Sigmoid colon (tissue), 7 donors: ENCODE measurements around the gene NBEAL2. TPM values are rescaled to one million over a fixed set of nuclear protein-coding genes. Genes with fewer than 3 reads are reported as not detected.
"Not testable (repeated sequence)": the region's sequence is repeated elsewhere in the genome, so short reads cannot be mapped to it uniquely, and the experiment has no call there.

Source experiments
- DNase-seq: peaks from one replicate; pipeline ENCODE4 v3.0.0-alpha.2; 2019
- H3K27ac ChIP-seq, 4 donors: fragments of 200-600 bp; sonication (generic); one replicate each; pipeline ENCODE4 v1.5.1; 2016 to 2019; ENCODE audit warnings: mild to moderate bottlenecking in 1 of 4
- H3K27me3 ChIP-seq, 3 donors: fragments of 200-600 bp; sonication (generic); one replicate each; pipeline ENCODE4 v1.5.1; 2019; ENCODE audit warnings: mild to moderate bottlenecking in 1 of 3
- H3K36me3 ChIP-seq, 4 donors: fragments of 200-600 bp; sonication (generic); one replicate each; pipeline ENCODE4 v1.5.1; 2016 to 2019
- H3K4me1 ChIP-seq, 4 donors: fragments of 200-600 bp; sonication (generic); one replicate each; pipeline ENCODE4 v1.5.1; 2017 to 2019
- H3K4me3 ChIP-seq, 4 donors: fragments of 200-600 bp; sonication (generic); one replicate each; pipeline ENCODE4 v1.5.1; 2017 to 2019; ENCODE audit warnings: mild to moderate bottlenecking in 2 of 4, moderate library complexity in 1 of 4
- H3K9me3 ChIP-seq, 4 donors: fragments of 200-600 bp in 3 of 4; sonication (generic) in 3 of 4; one replicate each; pipeline versions ENCODE4 v1.5.1 to v1.6.1; 2013 to 2019
- CTCF ChIP-seq, 4 experiments: fragments of 450-650 bp in 3 of 4; fragments of 200-600 bp in 1 of 4; IDR thresholded peaks; one replicate each; pipeline ENCODE4 v1.5.1; 2016 to 2019; ENCODE audit warnings: antibody characterized with exemption in 4 of 4, mild to moderate bottlenecking in 3 of 4, moderate library complexity in 2 of 4
- EP300 ChIP-seq, 4 donors: sonication (generic); formaldehyde crosslinking; IDR thresholded peaks; one replicate each; pipeline ENCODE4 v1.6.1; 2017; ENCODE audit warnings: antibody characterized with exemption in 4 of 4
- POLR2A ChIP-seq, 2 donors: fragments of 450-650 bp; IDR thresholded peaks; one replicate each; pipeline ENCODE4 v1.6.1; 2016; ENCODE audit warnings: antibody characterized with exemption in 2 of 2, mild to moderate bottlenecking in 2 of 2, moderate library complexity in 2 of 2
- POLR2AphosphoS5 ChIP-seq, 4 donors: sonication (generic); formaldehyde crosslinking; IDR thresholded peaks; one replicate each; pipeline ENCODE4 v1.6.1; 2017; ENCODE audit warnings: antibody characterized with exemption in 4 of 4
- WGBS, 2 donors: extraction: QIAGEN DNeasy Blood & Tissue Kit; methylation state at CpG; one replicate each; pipeline ENCODE4 v1.1.7; 2013; 5-methylcytosine and 5-hydroxymethylcytosine counted together
- intact Hi-C: fragments of 100-400 bp; cut with DNase I; formaldehyde crosslinking; loops from one replicate; pipeline ENCODE4 v1.15.1; 2023
- polyA plus RNA-seq, 3 donors: library from polyadenylated mRNA; stranded (reverse); fragments of 200-250 nt; gene quantifications; one replicate each; pipeline ENCODE4 v1.2.3, GENCODE V29; 2013
- total RNA-seq, 4 donors: library from RNA; depleted of rRNA; stranded (reverse); fragments of >200 nt; gene quantifications; one replicate each; pipeline ENCODE4 v1.1.0, GENCODE V29; 2016
- donor health status: healthy with polysubstance abuse.
- donor health status: Bipolar disorder and iron deficiency.
- donor health status: healthy.

Gene NBEAL2
- total and polyA plus RNA-seq, 7 donors: 7.8 to 88.0 (median 12.5) TPM

- Histone ChIP-seq H3K4me3 (no peak overlapping the region), H3K27me3 (no peaks in the 10 kb centered on the region), H3K36me3 (peaks cover 10 to 68% (median 45%) of the 10 kb centered on the region in 4 donors), H3K4me1 (peaks cover 0 to 1% (median 0%) of the 10 kb centered on the region in 4 donors), H3K9me3 (no peaks in the 10 kb centered on the region), H3K27ac (no peak overlapping the region)
- intact Hi-C loops: no loop called here
- WGBS, 2 donors: 29 to 57% methylated on average over 3 of the region's 3 CpGs
- TF ChIP-seq CTCF (IDR thresholded peaks at IDR 0.05): no peak
- no peak for TF ChIP-seq EP300 (IDR thresholded peaks at IDR 0.05)
- no peak for DNase-seq
Observed at GRCh38 chr3:47036145-47036544, 56.7 kb downstream of the NBEAL2 start.

DNA sequence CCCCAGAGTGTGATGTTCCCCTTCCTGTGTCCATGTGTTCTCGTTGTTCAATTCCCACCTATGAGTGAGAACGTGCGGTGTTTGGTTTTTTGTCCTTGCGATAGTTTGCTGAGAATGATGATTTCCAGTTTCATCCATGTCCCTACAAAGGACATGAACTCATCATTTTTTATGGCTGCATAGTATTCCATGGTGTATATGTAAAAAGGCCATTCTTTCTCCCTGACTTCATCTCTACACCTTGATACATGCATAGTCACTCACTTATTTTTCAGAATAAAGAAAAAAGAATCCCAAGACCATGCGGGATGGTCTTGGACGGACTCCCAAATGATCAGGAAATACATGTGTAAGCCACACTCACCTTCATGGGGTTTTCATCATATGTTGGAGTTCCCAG, 57.8 kb downstream of the NBEAL2 start:
- intact Hi-C loops, H3K27me3 ChIP-seq, H3K27ac ChIP-seq, DNase-seq, H3K4me1 ChIP-seq, H3K9me3 ChIP-seq, H3K4me3 ChIP-seq: not testable (repeated sequence)
- peaks cover 16 to 80% (median 53%) of the 10 kb centered on the region in 4 donors for H3K36me3 ChIP-seq
- 77 to 80% methylated on average over 5 to 6 of the region's 6 CpGs for WGBS, 2 donors

GRCh38 chr3:47041114-47041513, 61.6 kb downstream of the NBEAL2 start:
- Histone ChIP-seq H3K27ac (no peak overlapping the region), H3K9me3 (no peaks in the 10 kb centered on the region), H3K27me3 (no peaks in the 10 kb centered on the region), H3K4me1 (no peaks in the 10 kb centered on the region), H3K4me3 (no peak overlapping the region), H3K36me3 (peaks cover 16 to 89% (median 46%) of the 10 kb centered on the region in 4 donors)
- no peak for DNase-seq
- 88 to 95% methylated on average over 3 of the region's 3 CpGs for WGBS, 2 donors
- intact Hi-C loops: no loop called here
- TF ChIP-seq CTCF (IDR thresholded peaks at IDR 0.05): no peak
- no peak for TF ChIP-seq POLR2A (IDR thresholded peaks at IDR 0.05)
- no peak for TF ChIP-seq EP300 (IDR thresholded peaks at IDR 0.05)
- TF ChIP-seq POLR2AphosphoS5 (IDR thresholded peaks at IDR 0.05): no peak

DNA sequence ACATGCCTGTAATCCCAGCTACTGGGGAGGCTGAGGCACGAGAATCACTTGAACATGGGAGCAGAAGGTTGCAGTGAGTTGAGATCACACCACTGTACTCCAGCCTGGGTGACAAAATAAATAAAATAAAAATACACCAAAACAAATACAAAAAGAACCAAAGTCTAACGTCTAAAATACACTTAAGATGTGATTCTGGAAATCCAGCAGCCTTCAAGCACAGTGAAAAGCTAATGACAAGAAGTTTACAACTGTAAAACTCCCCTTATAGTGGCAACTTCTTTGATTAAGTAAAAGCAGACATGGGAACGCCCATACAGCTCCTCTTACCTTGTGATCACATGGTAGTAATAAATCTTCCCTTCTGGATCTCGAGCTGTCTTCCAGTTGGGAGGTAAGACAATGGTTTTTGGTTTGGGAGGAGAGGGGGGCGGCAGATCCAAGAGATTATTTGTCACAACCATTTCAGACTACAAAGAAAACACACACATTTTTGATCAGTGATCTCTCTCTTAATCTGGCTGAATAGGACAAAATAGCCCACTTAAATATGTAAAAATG, 62.8 kb downstream of the NBEAL2 start:
- WGBS, 2 donors: 29 to 73% methylated on average over 5 of the region's 5 CpGs
- TF ChIP-seq POLR2AphosphoS5 (IDR thresholded peaks at IDR 0.05) (no peak), EP300 (IDR thresholded peaks at IDR 0.05) (no peak), POLR2A (IDR thresholded peaks at IDR 0.05) (no peak), CTCF (IDR thresholded peaks at IDR 0.05) (no peak)
- DNase-seq: no peak
- intact Hi-C loops: no loop called here
- Histone ChIP-seq H3K27me3 (no peaks in the 10 kb centered on the region), H3K4me1 (peaks cover 0 to 12% (median 2%) of the 10 kb centered on the region in 4 donors), H3K27ac (no peak overlapping the region), H3K4me3 (no peak overlapping the region), H3K9me3 (no peaks in the 10 kb centered on the region), H3K36me3 (peaks cover 15 to 83% (median 40%) of the 10 kb centered on the region in 4 donors)

GRCh38 chr3:47047069-47047468, 67.6 kb downstream of the NBEAL2 start:
- Histone ChIP-seq H3K27ac (no peak overlapping the region), H3K27me3 (no peaks in the 10 kb centered on the region), H3K4me3 (no peak overlapping the region), H3K36me3 (peaks cover 0 to 39% (median 6%) of the 10 kb centered on the region in 4 donors), H3K4me1 (peaks cover 0 to 15% (median 2%) of the 10 kb centered on the region in 4 donors), H3K9me3 (no peaks in the 10 kb centered on the region)
- TF ChIP-seq EP300 (IDR thresholded peaks at IDR 0.05) (no peak), CTCF (IDR thresholded peaks at IDR 0.05) (no peak), POLR2A (IDR thresholded peaks at IDR 0.05) (no peak), POLR2AphosphoS5 (IDR thresholded peaks at IDR 0.05) (no peak)
- no peak for DNase-seq
- intact Hi-C loops: no loop called here
